HuH-7 (cell line): Measurements from ENCODE around the gene DCAF8.

Source experiments
- DNase-seq: peaks from one replicate; pipeline ENCODE4 v3.0.0; 2011; ENCODE audit warnings: low spot score

DCAF8 gene

DNA sequence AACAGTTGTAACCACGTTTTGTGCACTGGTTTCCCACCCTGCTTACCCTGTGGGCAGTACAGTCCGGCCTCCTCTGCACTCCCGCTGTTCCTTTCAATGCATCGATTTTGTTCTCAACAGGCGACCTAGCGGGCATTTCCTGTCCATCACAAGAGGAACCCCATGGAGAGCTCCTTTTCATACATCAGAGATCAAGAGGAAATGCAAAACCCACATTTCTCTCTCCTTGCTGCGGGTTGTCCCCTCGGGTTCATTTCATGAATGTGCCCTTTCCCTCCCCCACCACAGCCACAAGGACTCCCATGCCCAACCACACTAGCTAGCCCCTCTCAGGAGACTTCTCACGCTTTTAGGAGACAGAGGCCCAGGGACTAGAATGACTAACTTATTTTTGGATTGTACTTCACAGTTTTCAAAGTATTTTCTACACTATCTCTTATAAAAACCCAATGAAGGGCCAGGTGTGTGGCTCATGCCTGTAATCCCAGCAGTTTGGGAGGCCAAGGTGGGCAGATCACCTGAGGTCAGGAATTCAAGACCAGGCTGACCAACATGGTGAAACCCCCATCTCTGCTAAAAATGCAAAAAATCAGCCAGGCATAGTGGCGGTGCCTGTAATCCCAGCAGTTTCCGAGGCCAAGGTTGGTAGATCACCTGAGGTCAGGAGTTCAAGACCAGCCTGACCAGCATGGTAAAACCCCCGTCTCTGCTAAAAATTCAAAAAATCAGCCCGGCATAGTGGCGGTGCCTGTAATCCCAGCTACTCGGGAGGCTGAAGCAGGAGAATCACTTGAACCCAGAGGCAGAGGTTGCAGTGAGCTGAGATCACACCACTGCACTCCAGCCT, 92.6 kb downstream of the DCAF8 start:
- no peak for DNase-seq

DNA sequence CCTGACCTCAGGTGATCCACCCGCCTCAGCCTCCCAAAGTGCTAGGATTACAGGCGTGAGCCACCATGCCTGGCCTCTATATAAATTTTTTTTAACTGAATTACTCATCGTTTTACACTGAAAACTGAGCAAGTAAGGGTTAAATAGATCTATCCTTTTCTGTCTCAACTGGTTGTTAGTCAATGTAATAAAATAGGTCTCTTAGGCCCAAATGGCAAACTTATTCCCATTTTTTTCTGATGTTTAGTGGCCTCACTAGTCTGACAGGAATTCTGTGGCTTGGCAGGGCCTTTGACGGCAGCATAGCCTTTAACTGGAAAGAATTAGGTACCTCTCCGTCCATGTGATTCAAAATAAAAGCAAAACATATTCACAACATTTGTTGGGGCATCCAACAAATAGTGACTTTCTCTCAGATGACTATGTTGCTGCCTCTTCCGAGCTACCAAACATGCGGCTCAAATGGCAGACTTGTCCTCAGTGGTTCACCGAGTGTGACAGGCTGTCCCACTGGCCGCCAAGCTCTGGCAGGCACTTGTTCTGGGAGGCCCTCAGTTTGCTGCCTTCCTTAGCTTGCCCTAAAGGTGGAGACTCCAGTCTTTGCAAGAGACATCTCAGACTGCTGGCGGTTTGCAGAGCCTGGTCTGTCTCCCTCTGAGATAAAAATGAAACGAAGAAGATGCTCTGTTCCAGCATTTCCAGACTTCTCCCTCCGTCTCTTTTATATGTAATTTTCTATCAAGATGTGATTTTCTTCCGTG, 93.6 kb downstream of the DCAF8 start:
- DNase-seq, result no peak

DNA sequence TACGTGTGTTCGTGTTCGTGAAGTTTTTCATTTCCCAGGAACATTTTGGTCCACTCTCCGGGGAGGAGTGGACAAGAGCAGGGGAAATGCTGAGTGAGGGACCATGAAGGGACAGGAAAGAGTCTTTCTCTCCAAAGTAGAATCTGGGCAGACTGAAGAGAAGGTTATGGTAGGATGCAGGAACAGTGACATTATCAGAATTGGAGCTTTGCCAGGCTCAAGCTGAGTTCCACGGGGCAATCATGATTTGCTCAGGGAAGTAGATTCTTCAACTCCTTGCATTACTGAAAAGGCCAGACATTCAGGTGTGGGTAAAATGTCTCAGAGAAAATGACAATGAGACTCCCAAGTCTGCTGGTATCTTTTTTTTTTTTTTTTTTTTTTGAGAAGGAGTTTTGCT, 94.3 kb downstream of the DCAF8 start:
- no peak for DNase-seq

DNA sequence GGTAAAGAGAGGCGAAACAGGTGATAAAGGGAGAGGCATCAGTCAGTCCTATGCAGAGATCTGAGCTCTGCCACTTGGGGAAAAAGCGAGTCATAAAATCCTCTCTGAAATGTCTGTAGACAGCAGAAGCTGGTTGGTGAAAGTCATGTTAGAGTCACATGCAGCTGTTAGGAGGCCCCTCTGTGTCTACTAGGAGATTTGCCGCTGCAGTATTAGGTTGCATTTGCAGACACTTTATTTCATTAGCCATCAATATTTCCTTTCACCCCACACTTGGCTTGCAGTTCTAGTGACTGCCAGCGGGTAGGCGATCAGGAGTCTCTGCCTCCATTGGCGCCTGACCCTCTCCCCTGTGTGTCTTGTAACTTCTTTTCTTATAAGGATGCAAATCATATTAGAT, 94.8 kb downstream of the DCAF8 start:
- no peak for DNase-seq

DNA sequence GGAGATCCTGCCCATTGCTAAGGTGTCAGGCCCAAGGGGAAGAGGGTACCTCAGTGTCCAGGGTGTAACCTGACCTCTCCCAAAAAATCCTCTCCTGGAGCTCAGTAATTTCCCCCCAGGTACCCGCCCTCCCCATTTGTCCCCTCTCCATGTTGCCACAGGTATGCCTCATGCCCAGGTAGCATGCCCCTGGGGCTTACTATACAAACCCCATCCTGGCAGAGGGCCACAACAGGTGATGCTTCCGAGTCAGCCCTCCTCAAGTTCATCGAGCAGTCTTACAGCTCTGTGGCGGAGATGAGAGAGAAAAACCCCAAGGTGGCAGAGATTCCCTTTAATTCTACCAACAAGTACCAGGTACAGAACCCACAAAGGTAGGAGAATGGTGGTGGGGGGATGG, 95.3 kb downstream of the DCAF8 start:
- DNase-seq, result no peak

DNA sequence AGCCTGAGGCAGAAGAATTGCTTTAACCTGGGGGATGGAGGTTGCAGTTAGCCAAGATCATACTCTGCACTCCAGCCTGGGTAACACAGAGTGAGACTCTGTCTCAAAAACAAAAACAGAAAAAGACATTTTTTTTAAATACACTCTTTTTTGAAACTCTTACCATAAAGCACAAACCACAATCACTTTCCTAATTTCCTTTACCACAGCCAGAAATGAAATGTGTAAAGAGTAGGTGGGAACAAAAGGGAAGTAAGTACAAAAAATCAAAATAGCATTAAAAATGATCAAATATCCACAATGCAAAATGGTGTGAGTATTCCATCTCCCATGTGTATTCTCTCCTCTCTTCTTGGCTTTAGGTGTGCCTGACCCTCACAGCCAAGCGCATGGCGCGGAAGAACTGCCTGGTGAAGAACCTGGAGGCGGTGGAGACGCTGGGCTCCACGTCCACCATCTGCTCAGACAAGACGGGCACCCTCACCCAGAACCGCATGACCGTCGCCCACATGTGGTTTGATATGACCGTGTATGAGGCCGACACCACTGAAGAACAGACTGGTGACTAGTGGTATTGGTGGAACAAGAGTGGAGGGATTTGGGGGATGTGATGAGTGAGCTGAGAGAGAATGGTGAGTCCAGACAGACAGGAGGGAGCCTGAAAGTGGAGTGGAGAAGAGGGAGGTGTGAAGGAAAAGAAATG, 96.0 kb downstream of the DCAF8 start:
- DNase-seq, result no peak
